ENCODE results near the gene HOOK1. TPM values are rescaled to one million over a fixed set of nuclear protein-coding genes. Genes with fewer than 3 reads are reported as not detected.

HOOK1 gene
- total RNA-seq, 1 experiment from 2014 or later: 42.0 TPM

GRCh38 chr1:59903141-59903754 is 88.5 kb downstream of the HOOK1 start:
- Mint-ChIP-seq H3K9me3 (no peaks in the 10 kb centered on the region), H3K36me3 (ENCODE audit: insufficient read depth in 1 of 3, low read depth in 3 of 3) (no peaks in the 10 kb centered on the region), H3K4me3 (no peak overlapping the region), H3K27me3 (ENCODE audit: low read depth) (no peaks in the 10 kb centered on the region), H3K27ac (no peak overlapping the region), H3K4me1 (peaks cover 7 to 14% of the 10 kb centered on the region in 2 experiments)
- H2AK5ac ChIP-seq (ENCODE audit: insufficient read length, low read length): no peak overlapping the region
- no peak overlapping the region for H3K14ac ChIP-seq (ENCODE audit: insufficient read depth, low read length)
- H3K9ac ChIP-seq (ENCODE audit: extremely low read depth, insufficient read length, low read length): no peak overlapping the region
- H3K27me3 ChIP-seq (ENCODE audit: insufficient read depth, low read length): no peaks in the 10 kb centered on the region
- DNase-seq: peak; percentile 42
- no peak overlapping the region for H2AFZ ChIP-seq (ENCODE audit: low read length)
- no peak overlapping the region for H2BK20ac ChIP-seq (ENCODE audit: low read depth, low read length, poor library complexity, severe bottlenecking)
- no peak overlapping the region for H3T11ph ChIP-seq (ENCODE audit: low read length)
- no peak overlapping the region for H3K23ac ChIP-seq (ENCODE audit: insufficient read length, low read depth, low read length)
- H3K4me2 ChIP-seq (ENCODE audit: insufficient read depth, insufficient read length, low read length): no peak overlapping the region
- no peaks in the 10 kb centered on the region for H3K9me3 ChIP-seq (ENCODE audit: control insufficient read depth, low read depth, low read length)
- no peaks in the 10 kb centered on the region for H3K4me1 ChIP-seq (ENCODE audit: insufficient read depth, low read length)
- no peak overlapping the region for H2BK15ac ChIP-seq (ENCODE audit: low read depth, low read length)
- no peak overlapping the region for H3K56ac ChIP-seq (ENCODE audit: insufficient read length, low read depth, low read length)
- no peak overlapping the region for H2BK12ac ChIP-seq (ENCODE audit: insufficient read length, low read depth, low read length)
- H4K91ac ChIP-seq (ENCODE audit: insufficient read length, low read depth, low read length): no peak overlapping the region
- TF ChIP-seq CTCF (conservative IDR thresholded peaks at IDR 0.05): peak; percentile 69
- no peaks in the 10 kb centered on the region for H3K79me2 ChIP-seq (ENCODE audit: insufficient read depth, low read length)
- H3K79me1 ChIP-seq (ENCODE audit: insufficient read depth, low read depth, low read length, poor library complexity, severe bottlenecking): no peaks in the 10 kb centered on the region
- no peak overlapping the region for H4K8ac ChIP-seq (replicated peaks; ENCODE audit: insufficient read length, low read depth, low read length)
- H3K18ac ChIP-seq (ENCODE audit: insufficient read length, low read depth, low read length): no peak overlapping the region
- H2BK120ac ChIP-seq (ENCODE audit: low read depth, low read length, poor library complexity, severe bottlenecking): no peak overlapping the region
- H4K20me1 ChIP-seq (ENCODE audit: control insufficient read depth, insufficient read depth, insufficient read length): no peaks in the 10 kb centered on the region
- no CpG with 5 or more reads among the region's 9 CpGs for WGBS (ENCODE audit: extremely low coverage, insufficient read length, low lambda C conversion rate)
- H2BK5ac ChIP-seq (ENCODE audit: insufficient read length, low read length): no peak overlapping the region
- H4K5ac ChIP-seq (ENCODE audit: insufficient read length, low read depth, low read length): no peak overlapping the region
- H3K23me2 ChIP-seq (ENCODE audit: insufficient read length, low read depth, low read length, poor library complexity, severe bottlenecking): no peaks in the 10 kb centered on the region
- H3K27ac ChIP-seq (ENCODE audit: insufficient read length, low read depth, low read length): no peak overlapping the region
- H3K4ac ChIP-seq (ENCODE audit: low read depth, low read length): no peak overlapping the region

All from H9 (cell line).